PC-3 (cell line): ENCODE data around the gene FAM228B. TPM values are rescaled to one million over a fixed set of nuclear protein-coding genes. Genes with fewer than 3 reads are reported as not detected.

Source experiments
- ATAC-seq: fragments of 200-7000 bp; cut with Tn5 transposase; 2 replicates; pipeline ENCODE4 v1.9.1; 2020; ENCODE audit warnings: mild to moderate bottlenecking, moderate library complexity
- BruUV-seq: library from RNA; stranded (reverse); fragments of 400-500 nt; replicated peaks from 2 replicates; lab custom pipeline; 2021; lab: Mats Ljungman, UMichigan
- CTCF ChIA-PET: fragments of 300-600 bp; sonication (Branson Sonifier 250); formaldehyde crosslinking; loops from one replicate; lab custom pipeline; 2022; ENCODE audit warnings: antibody characterized with exemption; lab: Charles Lee
- POLR2A ChIA-PET: fragments of 300-600 bp; sonication (Branson Sonifier 250); formaldehyde crosslinking; loops from one replicate; lab custom pipeline; 2022; ENCODE audit warnings: antibody characterized with exemption; ENCODE audit not compliant: unreplicated experiment; lab: Charles Lee
- DNase-seq: peaks from one replicate; pipeline ENCODE4 v3.0.0-alpha.2; 2015
- H2AFZ ChIP-seq: fragments of 300-600 bp; sonication (generic); 2 replicates; pipeline ENCODE4 v1.6.0; 2016; ENCODE audit warnings: antibody characterized with exemption, low read length
- H3F3A ChIP-seq: fragments of 300-600 bp; sonication (generic); one replicate; pipeline ENCODE4 v1.6.0; 2017; ENCODE audit warnings: antibody characterized with exemption, low read length, control low read depth, mild to moderate bottlenecking; ENCODE audit not compliant: unreplicated experiment
- H3K27ac ChIP-seq: fragments of 300-600 bp; sonication (generic); 2 replicates; pipeline ENCODE4 v1.5.1; 2016; ENCODE audit warnings: mild to moderate bottlenecking, low read length
- H3K27me3 ChIP-seq: fragments of 300-600 bp; sonication (generic); 2 replicates; pipeline ENCODE4 v1.6.1; 2016; ENCODE audit warnings: low read length, mixed read lengths
- H3K36me3 ChIP-seq: fragments of 300-600 bp; sonication (generic); 2 replicates; pipeline ENCODE4 v1.6.1; 2016; ENCODE audit warnings: low read depth, mixed run types, low read length, mixed read lengths
- H3K4me1 ChIP-seq: fragments of 300-600 bp; sonication (generic); 2 replicates; pipeline ENCODE4 v1.5.1; 2016; ENCODE audit warnings: low read length; ENCODE audit not compliant: insufficient read depth
- H3K4me2 ChIP-seq: fragments of 300-600 bp; sonication (generic); 2 replicates; pipeline ENCODE4 v1.6.0; 2016; ENCODE audit warnings: low read length
- H3K4me3 ChIP-seq: fragments of 300-600 bp; sonication (generic); 2 replicates; pipeline ENCODE4 v1.5.1; 2016; ENCODE audit warnings: mild to moderate bottlenecking, low read length, mixed read lengths
- H3K79me2 ChIP-seq: fragments of 300-600 bp; sonication (generic); 2 replicates; pipeline ENCODE4 v1.6.1; 2017; ENCODE audit warnings: low read length, mixed read lengths
- H3K9ac ChIP-seq: fragments of 300-600 bp; sonication (generic); 2 replicates; pipeline ENCODE4 v1.6.0; 2016; ENCODE audit warnings: mild to moderate bottlenecking, low read length
- H3K9me2 ChIP-seq: fragments of 300-600 bp; sonication (generic); replicated peaks from 2 replicates; pipeline ENCODE4 v1.6.1; 2016; ENCODE audit warnings: mixed run types, low read length, mixed read lengths
- H3K9me3 ChIP-seq: fragments of 300-600 bp; sonication (generic); 2 replicates; pipeline ENCODE4 v1.6.1; 2016; ENCODE audit warnings: low read length, mixed read lengths
- H4K20me1 ChIP-seq: fragments of 300-600 bp; sonication (generic); 2 replicates; pipeline ENCODE4 v1.6.1; 2016; ENCODE audit warnings: low read length, mixed read lengths
- CTCF ChIP-seq: fragments of 300-600 bp; sonication (generic); conservative IDR thresholded peaks from 2 replicates; pipeline ENCODE4 v1.5.1; 2017; ENCODE audit warnings: antibody characterized with exemption, low read depth, mild to moderate bottlenecking, low read length
- EZH2 ChIP-seq: fragments of 300-600 bp; sonication (generic); IDR thresholded peaks from one replicate; pipeline ENCODE4 v1.6.1; 2017; ENCODE audit warnings: antibody characterized with exemption, mild to moderate bottlenecking, low read length; ENCODE audit not compliant: unreplicated experiment
- EZH2phosphoT487 ChIP-seq: fragments of 300-600 bp; sonication (generic); IDR thresholded peaks from 2 replicates; pipeline ENCODE4 v1.6.1; 2018; ENCODE audit warnings: mild to moderate bottlenecking, antibody characterized with exemption, low read length, borderline replicate concordance
- intact Hi-C: fragments of 100-400 bp; cut with micrococcal nuclease; formaldehyde crosslinking; loops from 2 replicates; pipeline ENCODE4 v1.9.0; 2023
- total RNA-seq: library from RNA; depleted of rRNA; stranded (reverse); fragments of >200 nt; gene quantifications from 2 replicates; pipeline ENCODE4 v1.2.3, GENCODE V29; 2014

FAM228B gene
- total RNA-seq, 1 experiment from 2014 or later: 4.5 TPM

DNA sequence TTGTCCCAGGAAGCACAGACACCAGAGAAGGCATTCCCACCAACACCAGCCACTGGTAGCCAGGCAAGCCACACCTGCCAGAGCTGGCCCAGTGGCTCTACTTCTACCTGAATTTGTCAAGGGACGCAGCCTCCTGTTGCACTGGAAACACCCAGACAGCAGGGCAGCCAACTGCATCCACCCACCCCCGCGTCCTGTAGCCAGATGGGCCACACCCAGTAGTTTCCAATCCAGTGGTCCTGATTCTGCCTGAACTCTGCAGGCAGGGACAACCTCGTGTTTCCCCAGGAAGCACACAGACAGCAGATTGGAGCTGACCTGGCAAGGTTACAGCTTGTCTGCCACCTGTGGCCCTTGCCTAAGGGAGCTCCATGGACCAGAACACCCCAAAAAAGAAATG is 18.4 kb upstream of the FAM228B start:
- Histone ChIP-seq H3K79me2 (no peaks in the 10 kb centered on the region), H3K36me3 (no peaks in the 10 kb centered on the region), H3K4me3 (no peak overlapping the region), H3K27me3 (no peaks in the 10 kb centered on the region), H4K20me1 (no peaks in the 10 kb centered on the region), H3F3A (no peaks in the 10 kb centered on the region), H3K9me3 (no peaks in the 10 kb centered on the region), H2AFZ (no peak overlapping the region), H3K27ac (no peak overlapping the region), H3K9ac (no peak overlapping the region), H3K4me1 (no peaks in the 10 kb centered on the region), H3K4me2 (no peak overlapping the region), H3K9me2 (no peaks in the 10 kb centered on the region)
- CTCF ChIA-PET: no interaction called here
- POLR2A ChIA-PET: interaction anchor here (0.6 kb wide), 1 partner anchor 18 kb away, joined by 5 read pairs; no protein-coding TSS in a partner anchor
- ATAC-seq (no peak), DNase-seq (no peak)
- TF ChIP-seq EZH2 (no peak), CTCF (no peak), EZH2phosphoT487 (no peak)
- BruUV-seq: no TSS peak
- intact Hi-C loops: no loop called here

GRCh38 chr2:24105816-24106215 is 17.5 kb upstream of the FAM228B start:
- H3K4me2 ChIP-seq: no peak overlapping the region
- BruUV-seq: no TSS peak
- intact Hi-C loops: no loop called here
- ChIA-PET CTCF (no interaction called here), POLR2A (no interaction called here)
- no peaks in the 10 kb centered on the region for H3K9me2 ChIP-seq
- DNase-seq: no peak
- no peak for ATAC-seq
- no peak for TF ChIP-seq EZH2
- no peak for TF ChIP-seq CTCF
- no peak for TF ChIP-seq EZH2phosphoT487
- no peaks in the 10 kb centered on the region for H4K20me1 ChIP-seq
- no peaks in the 10 kb centered on the region for H3K9me3 ChIP-seq
- no peak overlapping the region for H2AFZ ChIP-seq
- no peaks in the 10 kb centered on the region for H3K36me3 ChIP-seq
- H3K4me3 ChIP-seq: no peak overlapping the region
- H3K79me2 ChIP-seq: no peaks in the 10 kb centered on the region
- H3K27me3 ChIP-seq: no peaks in the 10 kb centered on the region
- H3K9ac ChIP-seq: no peak overlapping the region
- H3K27ac ChIP-seq: no peak overlapping the region
- no peaks in the 10 kb centered on the region for H3F3A ChIP-seq
- peaks cover under 1% of the 10 kb centered on the region; the same call in 1 of the 2 replicates for H3K4me1 ChIP-seq

DNA sequence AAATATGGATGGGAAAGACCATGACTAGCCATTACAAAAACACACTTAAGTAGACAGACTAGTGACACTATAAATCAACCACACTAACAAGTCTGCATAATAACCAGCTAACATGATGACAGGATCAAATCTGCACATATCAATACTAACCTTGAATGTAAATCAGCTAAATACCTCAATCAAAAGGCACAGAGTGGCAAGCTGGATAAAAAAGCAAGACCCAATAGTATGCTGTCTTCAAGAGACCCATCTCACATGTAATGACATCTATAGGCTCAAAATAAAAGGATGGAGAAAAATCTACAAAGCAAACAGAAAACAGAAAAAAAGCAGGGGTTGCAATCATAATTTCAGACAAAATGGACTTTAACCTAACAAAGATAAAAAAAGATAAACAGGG is 16.5 kb upstream of the FAM228B start:
- Histone ChIP-seq H3K4me1 (peaks cover 11% of the 10 kb centered on the region), H3K36me3 (no peaks in the 10 kb centered on the region), H4K20me1 (no peaks in the 10 kb centered on the region), H3K79me2 (no peaks in the 10 kb centered on the region), H3K4me2 (no peak overlapping the region), H3K9me3 (no peaks in the 10 kb centered on the region), H3K27me3 (no peaks in the 10 kb centered on the region), H3K9me2 (no peaks in the 10 kb centered on the region), H3F3A (no peaks in the 10 kb centered on the region), H2AFZ (no peak overlapping the region), H3K27ac (no peak overlapping the region), H3K9ac (no peak overlapping the region), H3K4me3 (no peak overlapping the region)
- intact Hi-C loops: no loop called here
- POLR2A ChIA-PET: no interaction called here
- TF ChIP-seq EZH2phosphoT487 (no peak), CTCF (no peak), EZH2 (no peak)
- ATAC-seq (no peak), DNase-seq (no peak)
- CTCF ChIA-PET: no interaction called here
- no TSS peak for BruUV-seq
